ENCODE results near the gene KRTAP10-7. TPM values are rescaled to one million over a fixed set of nuclear protein-coding genes. Genes with fewer than 3 reads are reported as not detected.
A peak's percentile ranks its signal among the peaks of the same experiment; 100 is the strongest.

The KRTAP10-7 gene
- total RNA-seq, 4 donors from 2014 or later = not detected

- TF ChIP-seq CTCF (IDR thresholded peaks at IDR 0.05) (no peak), POLR2A (IDR thresholded peaks at IDR 0.05) (no peak)
- Histone ChIP-seq H3K27ac (no peak within 1 kb of the TSS), H3K4me3 (no peak within 1 kb of the TSS), H3K36me3 (no peaks in the 10 kb centered on the region), H3K27me3 (no peaks in the 10 kb centered on the region), H3K9me3 (no peaks in the 10 kb centered on the region), H3K4me1 (no peaks in the 10 kb centered on the region)
- peak in 2 of 3 donors; percentile 37 to 46 for DNase-seq
Observed at GRCh38 chr21:44592446-44593311, 7.7 kb upstream of the KRTAP10-7 start, which contains the start of gene KRTAP10-6. Gene KRTAP10-6 (minus strand): TSS chr21:44592505. CDS start chr21:44592484, 21 bp downstream.

DNA sequence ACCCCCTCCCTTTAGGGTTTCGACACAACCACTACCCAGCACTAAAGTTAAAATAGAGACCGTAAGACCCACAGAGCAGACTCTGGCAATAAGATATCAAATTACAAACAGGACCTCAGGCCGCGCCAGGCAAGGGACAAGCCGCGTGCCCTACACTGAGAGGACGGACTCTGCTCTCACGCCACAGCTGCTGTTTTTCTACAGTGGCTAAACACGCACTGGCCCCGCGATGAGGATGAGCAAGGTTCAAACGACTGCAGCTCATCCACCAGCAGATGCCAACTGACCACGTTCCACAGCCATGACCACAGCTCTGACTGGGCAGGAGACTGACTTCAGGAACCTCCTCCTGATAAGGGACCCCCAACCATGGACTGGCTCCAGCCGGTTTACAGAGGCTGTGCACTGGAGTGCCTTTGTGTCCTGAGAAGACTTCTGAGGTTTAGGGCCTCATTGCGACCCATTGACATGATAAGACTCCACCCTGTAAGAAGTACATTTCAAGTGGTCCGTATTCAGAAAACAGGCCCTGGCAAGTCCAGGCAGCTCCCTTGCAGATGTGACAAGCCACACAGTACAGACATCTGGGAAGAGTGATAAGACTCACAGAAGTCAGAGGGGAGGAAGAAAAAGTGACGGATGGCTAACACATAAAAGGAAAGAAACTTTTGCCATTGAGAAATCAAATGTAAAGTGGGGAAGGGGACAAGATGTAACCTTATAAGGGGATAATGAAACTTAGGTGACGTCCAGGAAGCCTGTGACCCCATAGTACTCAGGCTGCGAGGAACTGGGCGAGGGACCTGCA, 6.6 kb upstream of the KRTAP10-7 start:
- Histone ChIP-seq H3K27me3 (no peaks in the 10 kb centered on the region), H3K27ac (no peak overlapping the region), H3K4me3 (no peak overlapping the region), H3K9me3 (no peaks in the 10 kb centered on the region), H3K36me3 (no peaks in the 10 kb centered on the region), H3K4me1 (no peaks in the 10 kb centered on the region)
- TF ChIP-seq CTCF (IDR thresholded peaks at IDR 0.05) (no peak), POLR2A (IDR thresholded peaks at IDR 0.05) (no peak)
- peak in 1 of 3 donors; percentile 35 for DNase-seq

DNA sequence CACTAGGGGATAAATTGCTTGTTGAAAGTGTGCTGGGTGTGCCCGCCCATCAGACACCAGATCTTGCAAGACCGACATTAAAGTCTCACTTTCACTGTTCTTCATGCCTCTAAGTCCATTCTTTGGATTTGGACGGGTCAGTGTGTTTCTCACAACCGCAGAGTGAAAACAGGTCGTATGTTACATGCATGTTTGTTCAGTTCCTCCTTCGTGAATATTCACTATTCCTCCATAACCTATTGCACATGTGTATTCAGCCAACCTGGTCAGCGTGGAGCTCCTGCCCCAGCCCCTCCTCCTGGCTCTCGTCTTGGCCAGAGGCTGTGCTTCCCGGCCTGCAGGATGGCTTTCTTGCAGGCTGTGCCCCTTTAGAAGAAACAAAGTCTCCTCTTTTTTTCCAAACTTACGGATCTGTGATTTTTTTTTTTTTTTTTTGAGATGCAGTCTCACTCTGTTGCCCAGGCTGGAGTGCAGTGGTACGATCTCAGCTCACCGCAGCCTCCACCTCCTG, 5.9 kb upstream of the KRTAP10-7 start:
- no peaks in the 10 kb centered on the region for H3K4me1 ChIP-seq
- no peak overlapping the region for H3K27ac ChIP-seq
- TF ChIP-seq POLR2A (IDR thresholded peaks at IDR 0.05) (no peak), CTCF (IDR thresholded peaks at IDR 0.05) (no peak)
- H3K9me3 ChIP-seq = peaks cover 0 to 4% (median 0%) of the 10 kb centered on the region in 4 donors
- peak in 1 of 3 donors; percentile 28 for DNase-seq
- H3K27me3 ChIP-seq = no peaks in the 10 kb centered on the region
- no peaks in the 10 kb centered on the region for H3K36me3 ChIP-seq
- H3K4me3 ChIP-seq = no peak overlapping the region

DNA sequence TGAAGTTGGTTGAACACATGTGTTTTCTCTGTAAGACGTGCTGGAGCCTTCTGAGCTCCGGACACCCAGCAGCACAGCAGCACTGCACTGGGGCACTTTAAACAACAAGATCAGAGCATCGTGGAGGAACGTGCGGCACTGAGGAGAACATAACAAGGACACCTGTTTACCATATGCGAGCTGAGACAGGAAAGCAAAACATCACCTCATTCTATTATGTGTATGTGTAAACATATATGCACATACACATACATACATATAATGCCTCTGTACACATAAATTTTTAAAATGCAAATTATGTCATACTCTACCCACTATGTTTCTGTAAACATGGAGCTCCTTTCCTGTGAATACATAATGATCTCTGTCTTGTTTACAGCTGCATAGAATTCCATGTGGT, 4.9 kb upstream of the KRTAP10-7 start:
- H3K4me1 ChIP-seq = no peaks in the 10 kb centered on the region
- H3K36me3 ChIP-seq = no peaks in the 10 kb centered on the region
- no peak overlapping the region for H3K4me3 ChIP-seq
- no peak for TF ChIP-seq POLR2A (IDR thresholded peaks at IDR 0.05)
- no peak for TF ChIP-seq CTCF (IDR thresholded peaks at IDR 0.05)
- peaks cover 0 to 4% (median 0%) of the 10 kb centered on the region in 4 donors for H3K9me3 ChIP-seq
- no peaks in the 10 kb centered on the region for H3K27me3 ChIP-seq
- no peak overlapping the region for H3K27ac ChIP-seq
- DNase-seq = peak in 1 of 3 donors; percentile 23

DNA sequence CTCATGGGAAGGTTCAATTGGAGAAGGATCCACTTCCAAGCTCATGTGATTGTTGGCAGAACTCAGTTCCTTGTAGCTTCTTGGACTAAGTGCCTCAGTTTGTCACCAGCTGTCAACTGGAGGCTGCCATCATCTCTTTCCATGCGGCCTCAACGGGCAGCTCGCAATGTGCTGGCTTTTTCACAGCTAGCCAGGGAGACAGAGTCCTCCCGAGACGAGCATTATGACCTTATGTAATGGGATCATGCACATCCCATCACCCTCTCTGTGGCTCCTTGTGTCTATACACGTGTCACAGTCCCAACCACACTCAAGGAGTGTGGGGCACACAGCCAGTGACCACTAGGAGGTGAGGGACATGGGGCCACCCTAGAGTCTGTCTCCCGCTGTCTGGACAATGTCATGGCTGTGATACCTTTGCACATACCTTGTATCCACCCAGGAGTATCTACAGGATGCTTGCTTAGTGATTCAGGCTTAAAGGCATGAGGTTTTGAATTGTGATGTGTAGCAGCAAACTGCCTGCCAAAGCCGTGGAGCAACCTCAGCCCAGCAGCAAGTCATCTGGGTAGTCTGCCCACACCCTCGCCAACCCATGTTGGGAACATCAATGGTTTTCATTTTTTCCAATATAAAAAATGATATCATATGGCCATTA, 4.2 kb upstream of the KRTAP10-7 start:
- no peak overlapping the region for H3K27ac ChIP-seq
- no peak for TF ChIP-seq POLR2A (IDR thresholded peaks at IDR 0.05)
- TF ChIP-seq CTCF (IDR thresholded peaks at IDR 0.05) = no peak
- no peaks in the 10 kb centered on the region for H3K36me3 ChIP-seq
- no peak for DNase-seq
- H3K9me3 ChIP-seq = peaks cover 0 to 4% (median 0%) of the 10 kb centered on the region in 4 donors
- no peaks in the 10 kb centered on the region for H3K27me3 ChIP-seq
- no peak overlapping the region for H3K4me3 ChIP-seq
- no peaks in the 10 kb centered on the region for H3K4me1 ChIP-seq
